Activated CD4-positive, alpha-beta memory T cell treated with anti-CD3 and anti-CD28 coated beads, Interleukin-2, amount 10 ng/mL, durations not matched to agents 7 days and 5 days (primary cell): ENCODE results near the gene MICAL2. TPM values are rescaled to one million over a fixed set of nuclear protein-coding genes. Genes with fewer than 3 reads are reported as not detected.

ENCODE experiments used
- CTCF ChIA-PET: fragments of 350-600 bp; sonication (Branson Sonifier 250); formaldehyde crosslinking; loops from one replicate; lab custom pipeline; 2021; ENCODE audit warnings: antibody characterized with exemption, inconsistent platforms; lab: Charles Lee
- POLR2A ChIA-PET: fragments of 350-600 bp; sonication (Branson Sonifier 250); formaldehyde crosslinking; loops from one replicate; lab custom pipeline; 2021; ENCODE audit warnings: antibody characterized with exemption; lab: Charles Lee
- DNase-seq: peaks from one replicate; pipeline ENCODE4 v3.0.0-alpha.2; 2020
- H3K27ac Mint-ChIP-seq: one replicate; pipeline ENCODE4 v1.8.0; 2021; ENCODE audit warnings: mild to moderate bottlenecking, mixed read lengths
- H3K27me3 Mint-ChIP-seq: one replicate; pipeline ENCODE4 v1.8.0; 2021; ENCODE audit warnings: mixed read lengths
- H3K36me3 Mint-ChIP-seq: one replicate; pipeline ENCODE4 v1.8.0; 2021; ENCODE audit warnings: low read depth, mixed read lengths
- H3K4me1 Mint-ChIP-seq: one replicate; pipeline ENCODE4 v1.8.0; 2021; ENCODE audit warnings: mixed read lengths
- H3K4me3 Mint-ChIP-seq: one replicate; pipeline ENCODE4 v1.8.0; 2021; ENCODE audit warnings: mild to moderate bottlenecking, mixed read lengths
- H3K9me3 Mint-ChIP-seq: one replicate; pipeline ENCODE4 v1.8.0; 2021; ENCODE audit warnings: mixed read lengths
- total RNA-seq, 2 experiments: library from RNA; stranded (reverse); gene quantifications; one replicate each; pipeline ENCODE4 v1.2.3, GENCODE V29; 2021

MICAL2 gene
- total RNA-seq, 2 experiments from 2014 or later = 135 to 143 TPM

- ChIA-PET CTCF (interaction anchor here (0.9 to 1.6 kb wide), 2 partner anchors 79 to 156 kb away, joined by 3 read pairs; no protein-coding TSS in a partner anchor), POLR2A (interaction anchor here (9.1 to 19.5 kb wide), 2 partner anchors 22 kb away, joined by 134 to 290 read pairs; no protein-coding TSS in a partner anchor)
- peaks cover 7% of the 10 kb centered on the region for H3K9me3 Mint-ChIP-seq
- no peak overlapping the region for H3K4me3 Mint-ChIP-seq
- peak overlapping the region; percentile 31 for H3K27ac Mint-ChIP-seq
- H3K27me3 Mint-ChIP-seq = no peaks in the 10 kb centered on the region
- peaks cover 85% of the 10 kb centered on the region for H3K36me3 Mint-ChIP-seq
- H3K4me1 Mint-ChIP-seq = peaks cover 76% of the 10 kb centered on the region
- DNase-seq = no peak
Observed at GRCh38 chr11:12202661-12203310, 92.4 kb downstream of the MICAL2 start.

GRCh38 chr11:12204506-12204905, 94.1 kb downstream of the MICAL2 start:
- Mint-ChIP-seq H3K27me3 (no peaks in the 10 kb centered on the region), H3K36me3 (peaks cover 87% of the 10 kb centered on the region), H3K27ac (no peak overlapping the region), H3K9me3 (peaks cover 7% of the 10 kb centered on the region), H3K4me3 (no peak overlapping the region), H3K4me1 (peaks cover 65% of the 10 kb centered on the region)
- DNase-seq = no peak
- POLR2A ChIA-PET = interaction anchor here (0.9 to 5.6 kb wide), 5 partner anchors 8 to 117 kb away, joined by 3 to 41 read pairs (median 6); no protein-coding TSS in a partner anchor
- CTCF ChIA-PET = interaction anchor here (1.0 to 1.4 kb wide), 2 partner anchors 26 to 31 kb away, joined by 3 read pairs; no protein-coding TSS in a partner anchor

- no peak for DNase-seq
- ChIA-PET POLR2A (interaction anchor here (0.9 to 5.6 kb wide), 6 partner anchors 9 to 118 kb away, joined by 3 to 41 read pairs (median 5); no protein-coding TSS in a partner anchor), CTCF (interaction anchor here (0.9 to 1.4 kb wide), 2 partner anchors 8 to 27 kb away, joined by 3 read pairs; no protein-coding TSS in a partner anchor)
- Mint-ChIP-seq H3K27me3 (no peaks in the 10 kb centered on the region), H3K27ac (no peak overlapping the region), H3K9me3 (peaks cover 7% of the 10 kb centered on the region), H3K4me1 (peaks cover 57% of the 10 kb centered on the region), H3K4me3 (no peak overlapping the region), H3K36me3 (peaks cover 94% of the 10 kb centered on the region)
Observed at GRCh38 chr11:12205330-12205729, 94.9 kb downstream of the MICAL2 start.

GRCh38 chr11:12206529-12206928, 96.1 kb downstream of the MICAL2 start:
- no peak for DNase-seq
- peaks cover 7% of the 10 kb centered on the region for H3K9me3 Mint-ChIP-seq
- peaks cover 48% of the 10 kb centered on the region for H3K4me1 Mint-ChIP-seq
- H3K27ac Mint-ChIP-seq = peak overlapping the region; percentile 10
- ChIA-PET POLR2A (interaction anchor here (1.0 to 5.6 kb wide), 2 partner anchors 18 to 119 kb away, joined by 3 to 41 read pairs; no protein-coding TSS in a partner anchor), CTCF (no interaction called here)
- no peak overlapping the region for H3K4me3 Mint-ChIP-seq
- no peaks in the 10 kb centered on the region for H3K27me3 Mint-ChIP-seq
- H3K36me3 Mint-ChIP-seq = peaks cover 95% of the 10 kb centered on the region

- CTCF ChIA-PET = interaction anchor here (0.6 to 1.3 kb wide), 3 partner anchors 8 to 30 kb away, joined by 3 to 4 read pairs (median 3); no protein-coding TSS in a partner anchor
- POLR2A ChIA-PET = interaction anchor here (0.8 to 5.6 kb wide), 2 partner anchors 9 to 17 kb away, joined by 3 to 41 read pairs; no protein-coding TSS in a partner anchor
- H3K27ac Mint-ChIP-seq = peak overlapping the region; percentile 56
Observed at GRCh38 chr11:12207384-12208150, 97.2 kb downstream of the MICAL2 start.

GRCh38 chr11:12209096-12209495, 98.7 kb downstream of the MICAL2 start:
- Mint-ChIP-seq H3K27me3 (no peaks in the 10 kb centered on the region), H3K9me3 (no peaks in the 10 kb centered on the region), H3K4me3 (no peak overlapping the region), H3K4me1 (peaks cover 41% of the 10 kb centered on the region), H3K36me3 (peaks cover 96% of the 10 kb centered on the region), H3K27ac (no peak overlapping the region)
- DNase-seq = no peak
- ChIA-PET CTCF (no interaction called here), POLR2A (interaction anchor here (5.6 kb wide), 1 partner anchor 15 kb away, joined by 41 read pairs; no protein-coding TSS in a partner anchor)

More at GRCh38 chr11:12207384-12208150, 97.2 kb downstream of the MICAL2 start:
- DNase-seq = peak; percentile 35
- H3K9me3 Mint-ChIP-seq = peaks cover 7% of the 10 kb centered on the region
- H3K4me1 Mint-ChIP-seq = peaks cover 46% of the 10 kb centered on the region
- peaks cover 96% of the 10 kb centered on the region for H3K36me3 Mint-ChIP-seq
- no peaks in the 10 kb centered on the region for H3K27me3 Mint-ChIP-seq
- H3K4me3 Mint-ChIP-seq = no peak overlapping the region

- POLR2A ChIA-PET = interaction anchor here (1.0 to 5.6 kb wide), 2 partner anchors 14 to 20 kb away, joined by 3 to 41 read pairs; no protein-coding TSS in a partner anchor
- H3K27me3 Mint-ChIP-seq = no peaks in the 10 kb centered on the region
- H3K4me1 Mint-ChIP-seq = peaks cover 36% of the 10 kb centered on the region
- no peaks in the 10 kb centered on the region for H3K9me3 Mint-ChIP-seq
- peaks cover 96% of the 10 kb centered on the region for H3K36me3 Mint-ChIP-seq
- DNase-seq = no peak
- no peak overlapping the region for H3K27ac Mint-ChIP-seq
- no peak overlapping the region for H3K4me3 Mint-ChIP-seq
- CTCF ChIA-PET = interaction anchor here (1.1 kb wide), 1 partner anchor 11 kb away, joined by 4 read pairs; no protein-coding TSS in a partner anchor
Observed at GRCh38 chr11:12210200-12210599, 99.8 kb downstream of the MICAL2 start.

- DNase-seq = no peak
- Mint-ChIP-seq H3K36me3 (peaks cover 96% of the 10 kb centered on the region), H3K4me1 (peaks cover 34% of the 10 kb centered on the region), H3K27me3 (no peaks in the 10 kb centered on the region), H3K9me3 (no peaks in the 10 kb centered on the region), H3K4me3 (no peak overlapping the region), H3K27ac (peak overlapping the region; percentile 36)
- POLR2A ChIA-PET = interaction anchor here (1.0 to 1.2 kb wide), 4 partner anchors 12 to 36 kb away, joined by 3 to 4 read pairs (median 3); no protein-coding TSS in a partner anchor
- CTCF ChIA-PET = no interaction called here
Observed at GRCh38 chr11:12211331-12212065, 101.1 kb downstream of the MICAL2 start.

- ChIA-PET POLR2A (interaction anchor here (1.0 to 1.2 kb wide), 4 partner anchors 11 to 37 kb away, joined by 3 to 4 read pairs (median 3); no protein-coding TSS in a partner anchor), CTCF (no interaction called here)
- Mint-ChIP-seq H3K9me3 (no peaks in the 10 kb centered on the region), H3K4me1 (peaks cover 26% of the 10 kb centered on the region), H3K27me3 (no peaks in the 10 kb centered on the region), H3K36me3 (peaks cover 96% of the 10 kb centered on the region), H3K4me3 (no peak overlapping the region), H3K27ac (no peak overlapping the region)
- DNase-seq = no peak
Observed at GRCh38 chr11:12212174-12212820, 101.9 kb downstream of the MICAL2 start.

- no peak overlapping the region for H3K4me3 Mint-ChIP-seq
- H3K4me1 Mint-ChIP-seq = peaks cover 23% of the 10 kb centered on the region
- H3K9me3 Mint-ChIP-seq = no peaks in the 10 kb centered on the region
- ChIA-PET CTCF (no interaction called here), POLR2A (interaction anchor here (1.1 kb wide), 1 partner anchor 13 kb away, joined by 4 read pairs; no protein-coding TSS in a partner anchor)
- H3K36me3 Mint-ChIP-seq = peaks cover 92% of the 10 kb centered on the region
- no peaks in the 10 kb centered on the region for H3K27me3 Mint-ChIP-seq
- H3K27ac Mint-ChIP-seq = no peak overlapping the region
- no peak for DNase-seq
Observed at GRCh38 chr11:12212821-12213185, 102.4 kb downstream of the MICAL2 start.

- POLR2A ChIA-PET = interaction anchor here (2.6 kb wide), 1 partner anchor 10 kb away, joined by 16 read pairs; no protein-coding TSS in a partner anchor
- CTCF ChIA-PET = interaction anchor here (0.7 kb wide), 1 partner anchor 11 kb away, joined by 3 read pairs; no protein-coding TSS in a partner anchor
- Mint-ChIP-seq H3K4me3 (no peak overlapping the region), H3K36me3 (peaks cover 90% of the 10 kb centered on the region), H3K27me3 (no peaks in the 10 kb centered on the region), H3K4me1 (peaks cover 17% of the 10 kb centered on the region), H3K27ac (no peak overlapping the region), H3K9me3 (no peaks in the 10 kb centered on the region)
- no peak for DNase-seq
Observed at GRCh38 chr11:12213883-12214282, 103.5 kb downstream of the MICAL2 start.
